Activated gamma-delta T cell treated with anti-CD3 and anti-CD28 coated beads, Interleukin-2, amount 50 U/mL, for 16 hours (primary cell): Measurements from ENCODE around the gene STARD5.

Experiments
- DNase-seq: peaks from one replicate; pipeline ENCODE4 v3.0.0-alpha.2; 2020; ENCODE audit warnings: low read depth

The STARD5 gene

DNA sequence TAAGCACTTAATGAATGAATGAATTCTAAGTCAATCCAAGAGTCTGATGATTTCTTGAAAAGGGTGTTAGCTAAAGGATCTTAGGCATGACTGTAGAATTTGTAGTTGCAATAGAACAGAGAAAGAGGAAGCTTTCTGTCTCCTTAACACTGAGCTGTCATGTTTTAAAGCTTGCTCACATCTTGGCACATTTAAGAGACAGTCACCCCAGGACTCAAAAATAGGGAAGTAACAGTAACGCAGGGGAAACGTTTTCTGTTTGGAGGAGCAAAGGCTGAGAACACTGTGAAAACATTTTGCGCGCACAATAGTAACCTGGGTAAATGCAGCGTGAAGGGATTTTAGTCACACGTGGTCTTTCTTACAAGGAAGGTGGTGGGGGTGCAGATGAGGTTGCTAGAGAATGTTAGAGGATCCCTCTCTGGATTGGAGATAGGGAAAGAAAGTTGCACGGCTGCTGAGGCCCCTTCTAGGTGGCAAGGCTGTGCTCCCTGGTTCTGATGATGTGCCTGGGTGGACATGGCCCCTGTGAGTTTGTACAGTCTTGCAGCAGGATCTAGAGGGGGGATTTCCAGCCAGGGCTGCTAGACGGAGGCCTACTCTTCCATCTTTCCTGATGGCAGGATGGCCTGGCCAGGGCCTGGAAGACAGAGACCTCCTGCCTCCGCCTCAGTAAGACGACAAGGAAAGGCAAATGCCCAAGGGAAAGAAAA, 12.0 kb downstream of the STARD5 start:
- DNase-seq, result no peak

DNA sequence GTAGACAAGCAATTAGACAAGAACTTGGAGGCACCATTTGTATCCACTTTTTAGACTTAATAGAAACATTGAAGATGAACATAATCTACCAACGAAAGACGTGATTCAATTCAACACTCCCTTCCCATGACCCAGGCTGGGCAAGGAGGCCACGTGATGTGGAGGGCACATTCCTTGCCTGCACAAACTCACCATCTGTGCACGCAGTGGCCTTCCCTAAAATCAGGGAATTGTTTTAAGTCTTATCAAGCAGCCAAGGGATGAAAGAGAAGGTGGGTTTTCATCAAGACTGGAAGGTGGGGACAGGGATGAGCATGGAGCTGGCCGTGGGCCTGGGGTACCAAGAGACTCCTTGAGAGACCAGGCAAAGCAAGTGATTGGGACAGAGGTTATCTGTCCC, 13.5 kb downstream of the STARD5 start:
- DNase-seq, result no peak

GRCh38 chr15:81309647-81310450, 14.1 kb downstream of the STARD5 start:
- DNase-seq, result no peak

DNA sequence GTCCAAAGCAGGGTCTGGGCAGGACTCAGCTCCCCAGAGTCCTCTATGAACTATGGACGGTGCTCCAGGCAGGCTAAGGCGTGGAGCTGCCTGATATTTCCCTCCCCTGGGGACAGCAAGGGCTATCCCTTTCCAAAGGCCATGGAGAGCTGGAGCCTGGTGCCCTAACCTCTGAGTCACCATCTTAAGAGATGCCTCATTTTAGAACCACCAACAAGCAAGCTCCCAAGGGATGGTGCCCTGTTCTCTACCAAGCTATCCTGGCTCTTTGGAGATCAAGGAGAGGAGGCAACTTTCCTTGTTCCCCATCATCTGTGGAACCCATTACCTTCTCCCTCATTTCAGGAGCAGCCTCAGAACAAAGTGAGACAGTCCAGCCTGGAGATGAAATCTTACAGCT, 15.7 kb downstream of the STARD5 start:
- DNase-seq, result no peak

DNA sequence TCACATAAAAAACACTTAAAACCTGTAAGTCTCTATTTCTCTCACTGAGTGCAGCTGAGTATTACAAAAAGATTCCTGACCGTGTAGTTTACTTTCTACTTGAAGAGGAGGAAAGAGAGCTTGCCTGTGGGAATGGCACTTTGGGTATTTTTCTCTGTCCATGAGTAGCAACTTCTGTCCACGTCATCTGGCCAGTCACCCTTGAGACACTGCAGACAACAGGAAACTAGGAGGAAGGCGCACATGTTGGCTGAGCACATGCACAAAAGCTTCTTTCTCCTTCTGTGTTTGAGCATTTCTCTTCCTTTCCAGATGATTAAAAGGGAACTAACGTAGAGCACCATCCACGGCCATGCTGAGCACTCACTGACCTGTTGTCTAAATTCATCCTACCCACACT, 19.7 kb downstream of the STARD5 start:
- DNase-seq, result no peak

DNA sequence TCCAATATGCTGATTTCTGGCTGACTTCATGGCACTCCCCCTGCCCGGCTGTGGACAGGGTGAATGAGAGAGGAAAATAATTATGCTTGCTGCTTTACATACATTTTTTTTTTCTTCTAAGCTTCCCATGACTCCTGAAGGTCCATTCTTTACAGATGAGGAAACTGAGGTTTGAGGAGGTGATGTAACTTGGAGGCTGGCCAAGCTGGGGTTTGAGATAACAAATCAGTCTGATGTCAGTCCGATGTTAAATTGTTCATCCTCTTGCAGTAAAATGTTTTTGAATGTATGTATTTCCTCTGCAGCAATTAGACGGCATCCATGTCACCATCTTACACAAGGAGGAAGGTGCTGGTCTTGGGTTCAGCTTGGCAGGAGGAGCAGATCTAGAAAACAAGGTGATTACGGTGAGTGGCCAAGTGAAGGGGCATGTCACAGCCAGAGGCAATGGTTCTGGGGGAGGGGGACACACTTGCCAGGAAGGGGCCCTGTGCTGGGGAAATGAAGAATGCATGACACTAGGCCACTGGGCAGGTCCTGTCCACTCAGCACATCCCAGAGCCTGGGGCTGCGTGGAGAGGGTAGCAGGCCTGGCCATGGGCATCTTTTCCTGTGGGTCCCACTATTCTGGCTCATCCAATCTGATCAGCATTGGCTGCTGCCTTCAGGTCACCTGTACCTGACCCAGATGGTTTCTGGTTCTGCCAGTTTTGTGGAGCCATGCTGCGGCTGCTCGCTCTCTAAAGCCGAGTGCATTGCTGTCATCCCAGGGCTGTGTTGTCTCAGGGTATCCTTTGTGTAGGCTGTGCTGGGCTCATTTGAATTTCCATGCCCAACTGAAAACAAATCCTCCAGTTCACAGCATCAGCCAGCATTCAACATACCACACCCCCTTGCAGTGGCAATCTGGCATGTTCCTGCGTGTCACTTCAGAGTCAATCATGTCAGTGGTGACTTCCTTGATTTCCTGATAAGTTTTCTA, 20.4 kb downstream of the STARD5 start:
- DNase-seq, result no peak

DNA sequence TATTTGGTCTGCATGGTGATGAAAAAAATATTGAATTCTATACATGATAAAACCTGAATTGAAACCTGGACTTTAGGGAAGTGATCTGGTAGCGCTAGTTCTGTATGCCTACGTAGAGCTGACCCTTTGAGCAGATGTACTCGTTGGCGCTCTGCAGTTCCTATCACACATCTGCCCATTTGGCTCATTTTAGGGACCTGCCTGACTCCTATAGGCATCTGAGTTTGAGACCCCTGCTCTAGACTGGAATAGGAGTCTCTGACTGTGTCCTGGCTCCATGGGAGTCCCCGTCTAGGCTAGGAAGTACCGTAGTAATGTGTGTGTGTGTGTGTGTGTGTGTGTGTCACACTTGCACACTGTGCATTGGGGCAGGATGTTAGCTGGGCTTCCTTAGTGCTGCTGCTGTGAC, 21.2 kb downstream of the STARD5 start:
- DNase-seq, result no peak

- no peak for DNase-seq
Measured at GRCh38 chr15:81301815-81302399, 22.0 kb downstream of the STARD5 start.

DNA sequence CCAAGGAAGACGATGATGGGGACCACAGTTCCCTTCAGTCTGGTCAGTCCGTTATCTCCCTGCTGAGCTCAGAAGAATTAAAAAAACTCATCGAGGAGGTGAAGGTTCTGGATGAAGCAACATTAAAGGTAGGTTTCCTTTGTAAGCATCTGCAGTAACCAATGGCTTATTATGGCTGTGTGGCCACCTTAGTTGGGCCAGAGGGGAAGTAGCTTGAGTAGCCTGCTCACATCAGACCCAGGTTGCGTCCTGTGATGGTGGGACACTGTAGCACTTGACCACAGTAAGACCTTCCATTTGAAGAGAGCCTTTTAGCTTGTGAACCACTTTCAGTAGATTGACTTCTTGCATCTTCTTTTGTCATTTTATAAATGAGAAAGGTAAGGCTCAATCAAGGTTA, 22.6 kb downstream of the STARD5 start:
- no peak for DNase-seq

- no peak for DNase-seq
Measured at GRCh38 chr15:81299630-81300273, 24.2 kb downstream of the STARD5 start.

- no peak for DNase-seq
Measured at GRCh38 chr15:81299156-81299555, 24.8 kb downstream of the STARD5 start.

DNA sequence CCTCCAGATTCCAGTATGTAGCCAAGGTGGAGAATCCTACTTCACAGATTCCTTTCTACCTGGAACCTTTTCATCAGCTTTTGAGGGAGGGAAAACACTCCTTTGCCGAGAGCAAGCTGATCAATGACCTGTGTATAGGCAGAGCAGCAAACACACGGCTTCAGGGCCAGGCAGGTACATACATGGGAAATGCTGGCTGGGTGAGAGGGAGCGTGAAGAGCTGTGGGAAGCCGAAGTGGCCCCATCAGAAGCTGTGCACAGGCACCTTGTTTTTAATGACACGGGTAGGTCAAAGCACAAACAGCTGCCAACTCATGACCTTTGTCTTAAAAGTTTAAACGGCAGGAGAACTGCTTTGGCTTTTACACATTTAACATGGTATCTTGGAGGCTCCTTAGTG, 25.3 kb downstream of the STARD5 start:
- DNase-seq, result no peak

- no peak for DNase-seq
Measured at GRCh38 chr15:81297603-81298575, 26.1 kb downstream of the STARD5 start.

- no peak for DNase-seq
Measured at GRCh38 chr15:81297147-81297572, 26.8 kb downstream of the STARD5 start.

- peak; percentile 60 for DNase-seq
Measured at GRCh38 chr15:81296673-81297072, 27.3 kb downstream of the STARD5 start.

- no peak for DNase-seq
Measured at GRCh38 chr15:81296186-81296585, 27.8 kb downstream of the STARD5 start.

- DNase-seq, result no peak
Measured at GRCh38 chr15:81295486-81296121, 28.3 kb downstream of the STARD5 start.

DNA sequence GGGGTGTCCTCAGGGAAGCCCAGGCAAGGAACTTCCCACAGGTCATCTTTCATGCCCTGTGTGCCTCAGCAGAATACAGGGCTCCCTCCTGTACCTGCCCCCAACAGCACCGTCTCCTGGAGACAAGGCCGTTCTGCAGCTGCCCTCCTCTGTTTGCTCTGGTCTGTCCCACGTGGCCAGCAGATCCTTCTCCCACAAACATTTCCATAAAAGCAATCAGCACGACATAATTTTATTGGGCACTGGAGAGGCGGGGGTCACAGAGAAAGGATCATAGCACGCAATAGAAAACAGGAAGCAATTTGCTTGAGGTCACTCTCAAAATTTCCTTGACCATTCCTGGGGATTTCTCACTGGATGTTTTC, 29.4 kb downstream of the STARD5 start:
- DNase-seq, result no peak

- DNase-seq, result peak; percentile 69
Measured at GRCh38 chr15:81293728-81294515, 30.0 kb downstream of the STARD5 start.
